NB4 (cell line): Measurements from ENCODE around the gene MRO.

Experiments used
- DNase-seq: peaks from one replicate; pipeline ENCODE4 v3.0.0; 2010; ENCODE audit warnings: low read depth
- H3K4me3 ChIP-seq: one replicate; pipeline ENCODE4 v1.5.1; 2011; ENCODE audit warnings: mild to moderate bottlenecking, low read depth, low read length, moderate library complexity
- MYC ChIP-seq: IDR thresholded peaks from 2 replicates; pipeline ENCODE4 v1.6.1; 2011; ENCODE audit warnings: low read depth, low read length
- POLR2A ChIP-seq: IDR thresholded peaks from 2 replicates; pipeline ENCODE4 v1.6.1; 2011; ENCODE audit warnings: mild to moderate bottlenecking; ENCODE audit not compliant: insufficient read length; ENCODE audit errors: extremely low read depth
- TF ChIP-seq, protein P1 (sequence below): IDR thresholded peaks from one replicate; pipeline ENCODE4 v1.5.1; 2012; ENCODE audit warnings: low read depth, low read length
- TF ChIP-seq, protein P2 (sequence below): IDR thresholded peaks from 2 replicates; pipeline ENCODE4 v1.6.1; 2011; ENCODE audit warnings: low read depth, low read length

MRO gene

DNA sequence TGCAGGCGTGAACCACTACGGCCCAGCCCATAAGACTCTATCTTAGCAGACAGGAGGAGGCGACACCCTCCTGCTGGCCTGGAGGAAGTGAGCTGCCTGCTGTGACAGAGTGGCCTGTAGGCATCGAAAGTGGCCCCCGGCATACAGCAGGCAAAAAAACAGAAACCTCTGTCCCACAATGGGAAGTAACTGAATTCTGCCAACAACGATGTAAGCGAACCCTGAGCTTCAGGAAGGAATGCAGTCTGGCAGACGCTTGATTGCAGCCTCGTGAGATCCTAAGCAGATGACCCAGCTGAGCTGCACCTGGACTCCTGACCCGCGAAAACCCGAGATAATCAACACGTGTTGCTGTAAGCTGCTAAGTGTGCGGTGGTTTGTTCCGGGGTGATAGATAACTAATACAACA is 13.6 kb downstream of the MRO start:
- peak; percentile 29 for DNase-seq
- TF ChIP-seq POLR2A (no peak), MYC (no peak)
- TF ChIP-seq, protein P1, sequence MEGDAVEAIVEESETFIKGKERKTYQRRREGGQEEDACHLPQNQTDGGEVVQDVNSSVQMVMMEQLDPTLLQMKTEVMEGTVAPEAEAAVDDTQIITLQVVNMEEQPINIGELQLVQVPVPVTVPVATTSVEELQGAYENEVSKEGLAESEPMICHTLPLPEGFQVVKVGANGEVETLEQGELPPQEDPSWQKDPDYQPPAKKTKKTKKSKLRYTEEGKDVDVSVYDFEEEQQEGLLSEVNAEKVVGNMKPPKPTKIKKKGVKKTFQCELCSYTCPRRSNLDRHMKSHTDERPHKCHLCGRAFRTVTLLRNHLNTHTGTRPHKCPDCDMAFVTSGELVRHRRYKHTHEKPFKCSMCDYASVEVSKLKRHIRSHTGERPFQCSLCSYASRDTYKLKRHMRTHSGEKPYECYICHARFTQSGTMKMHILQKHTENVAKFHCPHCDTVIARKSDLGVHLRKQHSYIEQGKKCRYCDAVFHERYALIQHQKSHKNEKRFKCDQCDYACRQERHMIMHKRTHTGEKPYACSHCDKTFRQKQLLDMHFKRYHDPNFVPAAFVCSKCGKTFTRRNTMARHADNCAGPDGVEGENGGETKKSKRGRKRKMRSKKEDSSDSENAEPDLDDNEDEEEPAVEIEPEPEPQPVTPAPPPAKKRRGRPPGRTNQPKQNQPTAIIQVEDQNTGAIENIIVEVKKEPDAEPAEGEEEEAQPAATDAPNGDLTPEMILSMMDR, result no peak
- TF ChIP-seq, protein P2, sequence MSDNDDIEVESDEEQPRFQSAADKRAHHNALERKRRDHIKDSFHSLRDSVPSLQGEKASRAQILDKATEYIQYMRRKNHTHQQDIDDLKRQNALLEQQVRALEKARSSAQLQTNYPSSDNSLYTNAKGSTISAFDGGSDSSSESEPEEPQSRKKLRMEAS, result no peak
- H3K4me3 ChIP-seq, result no peak overlapping the region

DNA sequence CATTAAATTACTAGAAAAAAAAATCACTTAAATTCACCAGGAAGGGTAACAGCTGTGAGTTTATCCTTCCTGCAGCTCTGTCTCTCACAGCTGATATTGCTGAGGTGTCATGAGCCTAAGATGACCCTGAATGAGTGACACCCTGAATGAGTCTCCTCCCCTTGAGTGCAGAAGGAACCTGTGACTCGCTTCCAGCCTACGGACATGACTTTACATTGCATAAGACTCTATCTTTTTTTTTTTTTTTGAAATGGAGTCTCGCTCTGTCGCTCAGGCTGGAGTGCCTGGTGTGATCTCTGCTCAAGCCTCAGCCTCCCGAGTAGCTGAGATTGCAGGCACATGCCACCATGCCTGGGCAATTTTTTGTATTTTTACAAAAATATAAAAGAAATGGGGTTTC is 14.1 kb downstream of the MRO start:
- peak; percentile 64 for DNase-seq
- TF ChIP-seq, protein P2, result no peak
- TF ChIP-seq, protein P1, result no peak
- TF ChIP-seq POLR2A (no peak), MYC (no peak)

DNA sequence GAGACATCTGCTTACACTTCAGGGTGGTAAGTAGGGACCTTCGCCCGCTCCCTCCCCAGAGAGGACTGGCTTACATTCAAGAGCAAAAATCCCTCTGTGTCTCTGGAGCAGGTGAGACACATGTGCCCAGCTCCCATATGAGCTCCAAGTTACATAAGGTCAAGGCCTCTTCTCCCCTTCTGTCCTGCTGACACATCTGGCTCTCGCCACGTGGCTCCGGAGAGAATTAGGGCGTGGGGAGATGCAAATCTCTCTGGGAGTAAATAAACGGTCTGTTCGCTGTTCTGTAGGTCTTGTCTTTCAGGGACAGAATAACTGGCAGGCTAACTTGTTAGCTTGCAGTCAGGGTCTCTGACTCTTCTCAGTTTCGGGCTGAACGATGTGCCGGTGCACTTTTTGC is 16.2 kb downstream of the MRO start:
- no peak for DNase-seq

More for the DNA sequence above, 14.1 kb downstream of the MRO start:
- no peak overlapping the region for H3K4me3 ChIP-seq

DNA sequence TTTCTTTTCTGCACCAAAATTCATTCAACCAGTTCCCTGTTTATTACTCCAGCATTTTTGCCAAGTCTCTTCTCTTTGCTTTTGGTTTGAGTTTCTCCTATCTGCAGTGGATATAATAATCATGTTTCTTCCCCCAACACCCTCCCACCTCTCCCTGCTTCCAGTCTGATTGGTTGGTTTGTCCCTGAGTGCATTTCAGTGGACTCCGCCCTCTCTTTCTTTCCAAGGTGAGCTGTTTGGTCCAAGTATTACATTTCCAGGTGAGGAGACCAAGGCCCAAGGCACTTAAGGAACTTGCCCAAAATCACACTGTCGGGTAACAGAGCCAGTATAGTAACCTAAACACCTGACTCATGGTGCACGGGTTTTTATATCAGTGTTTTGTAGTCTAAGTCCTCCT is 17.7 kb downstream of the MRO start:
- DNase-seq, result no peak
- TF ChIP-seq MYC (no peak), POLR2A (no peak)
- TF ChIP-seq, protein P1, result no peak
- TF ChIP-seq, protein P2, result no peak

More for the DNA sequence above, 16.2 kb downstream of the MRO start:
- H3K4me3 ChIP-seq, result no peak overlapping the region
- no peak for TF ChIP-seq MYC
- TF ChIP-seq, protein P2, result no peak
- TF ChIP-seq, protein P1, result no peak
- no peak for TF ChIP-seq POLR2A

DNA sequence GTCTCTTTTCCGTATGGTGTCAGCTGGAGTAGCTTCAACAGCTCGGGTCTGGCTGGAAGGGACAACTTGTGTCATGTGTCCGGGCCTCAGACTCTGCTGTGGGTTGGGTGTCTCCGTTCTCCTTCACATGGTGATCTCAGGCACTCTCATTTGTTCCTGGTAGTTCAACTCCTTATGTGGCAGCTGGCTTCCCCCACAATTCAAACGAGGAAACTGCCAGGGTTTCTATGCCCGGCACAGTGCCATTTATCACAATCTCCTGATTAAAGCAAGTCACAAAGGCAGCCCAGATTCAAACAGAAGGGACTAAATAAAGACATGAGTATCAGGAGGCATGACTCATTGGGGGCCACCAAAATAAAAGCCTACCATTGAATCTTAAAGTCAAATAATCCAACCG is 22.7 kb downstream of the MRO start:
- no peak overlapping the region for H3K4me3 ChIP-seq
- TF ChIP-seq, protein P1, result no peak
- TF ChIP-seq POLR2A (no peak), MYC (no peak)
- TF ChIP-seq, protein P2, result no peak
- no peak for DNase-seq

More for the DNA sequence above, 17.7 kb downstream of the MRO start:
- no peak overlapping the region for H3K4me3 ChIP-seq
